Prostate gland (tissue), 2 donors: ENCODE results near the gene ZSCAN9.

Source experiments
- POLR2AphosphoS5 ChIP-seq: sonication (generic); formaldehyde crosslinking; IDR thresholded peaks from one replicate; pipeline ENCODE4 v1.6.1; 2017; ENCODE audit warnings: antibody characterized with exemption
- TF ChIP-seq, protein P1 (sequence below), 4 experiments: fragments of 200-600 bp in 2 of 4; fragments of 450-650 bp in 2 of 4; sonication (generic) in 2 of 4; IDR thresholded peaks; 1 replicate in 3 of 4; 2 replicates in 1 of 4; pipeline ENCODE4 v1.5.1; 2016 to 2019; ENCODE audit warnings: antibody characterized with exemption in 4 of 4, mild to moderate bottlenecking in 2 of 4, moderate library complexity in 2 of 4

- TF ChIP-seq, protein P1, sequence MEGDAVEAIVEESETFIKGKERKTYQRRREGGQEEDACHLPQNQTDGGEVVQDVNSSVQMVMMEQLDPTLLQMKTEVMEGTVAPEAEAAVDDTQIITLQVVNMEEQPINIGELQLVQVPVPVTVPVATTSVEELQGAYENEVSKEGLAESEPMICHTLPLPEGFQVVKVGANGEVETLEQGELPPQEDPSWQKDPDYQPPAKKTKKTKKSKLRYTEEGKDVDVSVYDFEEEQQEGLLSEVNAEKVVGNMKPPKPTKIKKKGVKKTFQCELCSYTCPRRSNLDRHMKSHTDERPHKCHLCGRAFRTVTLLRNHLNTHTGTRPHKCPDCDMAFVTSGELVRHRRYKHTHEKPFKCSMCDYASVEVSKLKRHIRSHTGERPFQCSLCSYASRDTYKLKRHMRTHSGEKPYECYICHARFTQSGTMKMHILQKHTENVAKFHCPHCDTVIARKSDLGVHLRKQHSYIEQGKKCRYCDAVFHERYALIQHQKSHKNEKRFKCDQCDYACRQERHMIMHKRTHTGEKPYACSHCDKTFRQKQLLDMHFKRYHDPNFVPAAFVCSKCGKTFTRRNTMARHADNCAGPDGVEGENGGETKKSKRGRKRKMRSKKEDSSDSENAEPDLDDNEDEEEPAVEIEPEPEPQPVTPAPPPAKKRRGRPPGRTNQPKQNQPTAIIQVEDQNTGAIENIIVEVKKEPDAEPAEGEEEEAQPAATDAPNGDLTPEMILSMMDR (IDR thresholded peaks at IDR 0.05), result no peak
- TF ChIP-seq POLR2AphosphoS5, result no peak
Observed at GRCh38 chr6:28205879-28206278, 19.2 kb upstream of the ZSCAN9 start.
